ENCODE results near the gene NDUFA7. TPM values are rescaled to one million over a fixed set of nuclear protein-coding genes. Genes with fewer than 3 reads are reported as not detected.

Gene NDUFA7
- total and polyA plus RNA-seq, 2 donors (not counting 1 experiment from before 2014, with no cell fraction given): 28.6 to 71.7 TPM

DNA sequence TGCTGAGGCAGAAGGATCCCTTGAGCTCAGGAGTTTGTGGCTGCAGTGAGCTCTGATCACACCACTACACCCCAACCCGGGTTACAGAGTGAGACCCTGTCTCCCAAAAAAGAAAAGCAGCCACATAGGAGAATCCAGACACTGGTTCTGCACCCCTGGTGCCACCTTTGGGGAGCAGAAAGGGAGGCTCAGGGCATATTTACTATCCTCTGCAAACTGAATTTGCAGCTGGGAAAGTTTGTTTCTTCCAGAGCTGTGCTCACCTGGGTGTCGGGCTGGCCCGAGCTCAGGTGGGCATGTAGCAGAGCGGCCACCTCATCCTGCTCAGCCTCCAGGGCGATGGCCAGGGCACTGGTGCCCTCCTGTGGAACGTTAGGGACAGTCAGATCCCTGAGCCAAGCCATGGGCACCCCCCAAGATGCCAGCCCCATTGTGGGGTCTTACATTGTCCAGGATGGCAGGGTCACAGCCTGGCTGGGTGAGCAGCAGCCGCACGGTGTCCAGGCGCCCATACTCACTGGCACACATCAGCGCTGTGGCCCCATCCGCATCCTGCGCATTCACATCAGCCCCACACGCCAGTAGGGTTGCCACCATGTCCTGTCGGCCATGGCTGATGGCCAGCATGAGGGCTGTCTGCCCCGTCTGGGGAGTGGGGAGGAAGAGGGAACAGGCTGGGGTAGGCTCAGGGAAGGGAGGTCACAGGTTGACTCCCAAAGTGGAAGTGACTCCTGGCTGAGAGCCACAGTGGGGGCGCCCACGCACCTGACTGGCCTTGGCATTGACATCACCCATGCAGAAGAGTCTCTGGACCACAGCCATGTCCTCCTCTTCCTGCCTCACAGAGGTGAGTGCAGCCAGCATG, 3.2 kb upstream of the NDUFA7 start:
- Histone ChIP-seq H3K4me3 (ENCODE audit: control extremely low read depth in 1 of 5, extremely low read depth in 1 of 5, insufficient read depth in 1 of 5, low read depth in 2 of 5, low read length in 4 of 5) (no peak overlapping the region), H3K27me3 (replicated peaks in 1 of 4; ENCODE audit: control extremely low read depth in 1 of 4, control insufficient read depth in 3 of 4, insufficient read depth in 4 of 4, low read length in 3 of 4) (peaks cover 0 to 3% (median 2%) of the 10 kb centered on the region in 4 experiments), H3K4me2 (replicated peaks; ENCODE audit: low read depth, low read length, poor library complexity, severe bottlenecking) (no peak overlapping the region), H3K4me1 (ENCODE audit: control insufficient read depth in 2 of 2, insufficient read depth in 2 of 2, low read length in 2 of 2) (peaks cover 18 to 39% of the 10 kb centered on the region in 2 donors), H3K36me3 (replicated peaks in 1 of 2; ENCODE audit: control extremely low read depth in 1 of 2, control insufficient read depth in 1 of 2, extremely low read depth in 1 of 2, insufficient read depth in 2 of 2, low read length in 1 of 2) (peaks cover 0 to 20% of the 10 kb centered on the region in 2 experiments), H3K79me2 (ENCODE audit: control insufficient read depth, insufficient read depth, low read length) (peaks cover 40% of the 10 kb centered on the region), H2AFZ (ENCODE audit: insufficient read depth, low read depth, low read length, poor library complexity, severe bottlenecking) (no peak overlapping the region), H3K27ac (ENCODE audit: low read length in 2 of 2) (peak overlapping the region in 1 of 2 donors; percentile 20), H3K9me3 (ENCODE audit: control extremely low read depth in 1 of 3, control insufficient read depth in 2 of 3, insufficient read depth in 1 of 3, low read length in 2 of 3) (no peaks in the 10 kb centered on the region), H3K9ac (ENCODE audit: low read length) (no peak overlapping the region), H4K20me1 (ENCODE audit: control insufficient read depth, insufficient read depth, low read length, poor library complexity, severe bottlenecking) (peaks cover 8% of the 10 kb centered on the region)
- POLR2A ChIA-PET: interaction anchor here (0.6 to 1.7 kb wide), 2 partner anchors 10 to 108 kb away, joined by 4 to 5 read pairs; no protein-coding TSS in a partner anchor
- Mint-ChIP-seq H3K27ac (peak overlapping the region; percentile 59), H3K4me1 (peaks cover 37% of the 10 kb centered on the region), H3K4me3 (no peak overlapping the region), H3K9me3 (ENCODE audit: insufficient read depth) (no peaks in the 10 kb centered on the region), H3K27me3 (no peaks in the 10 kb centered on the region)
- ATAC-seq (ENCODE audit: low read depth): no peak
- intact Hi-C loops (cut with micrococcal nuclease): no loop called here
- DNase-seq: no peak
- 84% methylated on average over 17 of the region's 17 CpGs for WGBS (ENCODE audit: insufficient coverage)
- TF ChIP-seq, protein P1, sequence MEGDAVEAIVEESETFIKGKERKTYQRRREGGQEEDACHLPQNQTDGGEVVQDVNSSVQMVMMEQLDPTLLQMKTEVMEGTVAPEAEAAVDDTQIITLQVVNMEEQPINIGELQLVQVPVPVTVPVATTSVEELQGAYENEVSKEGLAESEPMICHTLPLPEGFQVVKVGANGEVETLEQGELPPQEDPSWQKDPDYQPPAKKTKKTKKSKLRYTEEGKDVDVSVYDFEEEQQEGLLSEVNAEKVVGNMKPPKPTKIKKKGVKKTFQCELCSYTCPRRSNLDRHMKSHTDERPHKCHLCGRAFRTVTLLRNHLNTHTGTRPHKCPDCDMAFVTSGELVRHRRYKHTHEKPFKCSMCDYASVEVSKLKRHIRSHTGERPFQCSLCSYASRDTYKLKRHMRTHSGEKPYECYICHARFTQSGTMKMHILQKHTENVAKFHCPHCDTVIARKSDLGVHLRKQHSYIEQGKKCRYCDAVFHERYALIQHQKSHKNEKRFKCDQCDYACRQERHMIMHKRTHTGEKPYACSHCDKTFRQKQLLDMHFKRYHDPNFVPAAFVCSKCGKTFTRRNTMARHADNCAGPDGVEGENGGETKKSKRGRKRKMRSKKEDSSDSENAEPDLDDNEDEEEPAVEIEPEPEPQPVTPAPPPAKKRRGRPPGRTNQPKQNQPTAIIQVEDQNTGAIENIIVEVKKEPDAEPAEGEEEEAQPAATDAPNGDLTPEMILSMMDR (IDR thresholded peaks at IDR 0.05): no peak
- no peak for TF ChIP-seq EZH2 (IDR thresholded peaks at IDR 0.05; ENCODE audit: borderline replicate concordance, insufficient read depth, low read depth, low read length, poor library complexity, severe bottlenecking)
- CTCF ChIA-PET: interaction anchor here (0.5 to 1.3 kb wide), 2 partner anchors 8 to 29 kb away, joined by 5 to 6 read pairs; no protein-coding TSS in a partner anchor

DNA sequence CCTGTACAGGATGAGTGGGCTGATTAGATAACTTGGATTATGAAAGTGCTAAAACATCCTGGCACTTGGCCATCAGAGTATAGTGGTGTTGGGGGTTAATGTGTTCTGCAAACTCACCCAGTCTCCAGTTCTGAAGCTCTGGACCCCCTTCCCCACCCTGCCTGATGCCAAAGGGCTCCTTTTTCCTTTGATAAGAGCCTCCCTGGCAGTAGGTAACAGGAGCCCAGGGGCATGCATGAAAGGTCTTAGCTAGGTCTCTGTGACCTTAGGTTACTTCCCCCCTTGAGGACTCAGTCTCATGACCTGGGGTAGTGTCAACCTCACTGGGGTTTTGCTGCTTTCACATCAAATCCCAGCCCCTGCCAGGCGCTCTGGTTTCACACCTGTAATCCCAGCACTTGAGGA, 2.6 kb upstream of the NDUFA7 start:
- Histone ChIP-seq H3K9ac (ENCODE audit: low read length) (no peak overlapping the region), H2AFZ (ENCODE audit: insufficient read depth, low read depth, low read length, poor library complexity, severe bottlenecking) (no peak overlapping the region), H3K79me2 (ENCODE audit: control insufficient read depth, insufficient read depth, low read length) (peaks cover 40% of the 10 kb centered on the region), H3K4me3 (ENCODE audit: control extremely low read depth in 1 of 5, extremely low read depth in 1 of 5, insufficient read depth in 1 of 5, low read depth in 2 of 5, low read length in 4 of 5) (no peak overlapping the region), H3K27ac (ENCODE audit: low read length in 2 of 2) (no peak overlapping the region), H3K9me3 (ENCODE audit: control extremely low read depth in 1 of 3, control insufficient read depth in 2 of 3, insufficient read depth in 1 of 3, low read length in 2 of 3) (no peaks in the 10 kb centered on the region), H3K4me2 (replicated peaks; ENCODE audit: low read depth, low read length, poor library complexity, severe bottlenecking) (no peak overlapping the region), H3K4me1 (ENCODE audit: control insufficient read depth in 2 of 2, insufficient read depth in 2 of 2, low read length in 2 of 2) (peaks cover 18 to 39% of the 10 kb centered on the region in 2 donors), H4K20me1 (ENCODE audit: control insufficient read depth, insufficient read depth, low read length, poor library complexity, severe bottlenecking) (peaks cover 8% of the 10 kb centered on the region), H3K36me3 (replicated peaks in 1 of 2; ENCODE audit: control extremely low read depth in 1 of 2, control insufficient read depth in 1 of 2, extremely low read depth in 1 of 2, insufficient read depth in 2 of 2, low read length in 1 of 2) (peaks cover 0 to 20% of the 10 kb centered on the region in 2 experiments), H3K27me3 (replicated peaks in 1 of 4; ENCODE audit: control extremely low read depth in 1 of 4, control insufficient read depth in 3 of 4, insufficient read depth in 4 of 4, low read length in 3 of 4) (peaks cover 0 to 3% (median 2%) of the 10 kb centered on the region in 4 experiments)
- H3K27me3 Mint-ChIP-seq: no peaks in the 10 kb centered on the region
- ATAC-seq (ENCODE audit: low read depth) (no peak), DNase-seq (no peak)
- peaks cover 40% of the 10 kb centered on the region for H3K4me1 Mint-ChIP-seq
- TF ChIP-seq, protein P1 (IDR thresholded peaks at IDR 0.05): no peak
- no peak for TF ChIP-seq EZH2 (IDR thresholded peaks at IDR 0.05; ENCODE audit: borderline replicate concordance, insufficient read depth, low read depth, low read length, poor library complexity, severe bottlenecking)
- WGBS (ENCODE audit: insufficient coverage): 100% methylated on average over 1 of the region's 1 CpG
- H3K27ac Mint-ChIP-seq: peak overlapping the region; percentile 59
- intact Hi-C loops (cut with micrococcal nuclease): no loop called here
- CTCF ChIA-PET: interaction anchor here (1.3 kb wide), 1 partner anchor 30 kb away, joined by 6 read pairs; no protein-coding TSS in a partner anchor
- no peaks in the 10 kb centered on the region for H3K9me3 Mint-ChIP-seq (ENCODE audit: insufficient read depth)
- POLR2A ChIA-PET: interaction anchor here (0.6 to 1.7 kb wide), 2 partner anchors 11 to 109 kb away, joined by 4 to 5 read pairs; no protein-coding TSS in a partner anchor
- H3K4me3 Mint-ChIP-seq: no peak overlapping the region
